Pons (tissue), 1 donor: ENCODE data around the gene PARD6A.

Source experiments
- DNase-seq: peaks from one replicate; pipeline ENCODE4 v3.0.0-alpha.2; 2016; ENCODE audit warnings: low spot score

Gene PARD6A, protein sequence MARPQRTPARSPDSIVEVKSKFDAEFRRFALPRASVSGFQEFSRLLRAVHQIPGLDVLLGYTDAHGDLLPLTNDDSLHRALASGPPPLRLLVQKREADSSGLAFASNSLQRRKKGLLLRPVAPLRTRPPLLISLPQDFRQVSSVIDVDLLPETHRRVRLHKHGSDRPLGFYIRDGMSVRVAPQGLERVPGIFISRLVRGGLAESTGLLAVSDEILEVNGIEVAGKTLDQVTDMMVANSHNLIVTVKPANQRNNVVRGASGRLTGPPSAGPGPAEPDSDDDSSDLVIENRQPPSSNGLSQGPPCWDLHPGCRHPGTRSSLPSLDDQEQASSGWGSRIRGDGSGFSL

DNA sequence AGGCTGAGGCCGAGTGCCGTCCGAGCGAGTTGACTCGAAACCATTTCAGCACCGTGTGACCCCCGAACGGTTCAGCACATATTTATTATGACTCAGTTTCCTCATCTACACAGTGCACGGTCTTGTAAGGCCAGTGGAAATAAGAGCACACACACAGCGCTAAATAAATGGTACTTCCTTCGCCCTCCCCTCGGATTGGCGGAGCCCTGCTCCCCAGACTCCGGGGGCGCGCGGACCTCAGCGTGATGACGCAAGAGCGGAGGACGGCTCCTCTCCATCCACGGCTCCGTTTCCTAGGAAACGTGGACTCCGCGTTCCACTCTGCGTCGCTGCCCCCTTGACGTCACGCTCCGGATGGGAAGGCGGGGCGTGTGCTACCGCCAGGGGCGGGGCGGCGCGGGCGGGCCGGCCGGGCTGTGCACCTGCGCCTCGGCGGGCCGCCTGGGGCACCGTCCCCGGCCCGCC is at the start of gene PARD6A:
Gene PARD6A (plus strand): TSS at position 397 of the 465 bp plus-strand sequence. CDS start 79 bp downstream, outside the sequence.
- DNase-seq: peak; percentile 96

GRCh38 chr16:67613808-67614207 is 47.0 kb upstream of the PARD6A start:
- DNase-seq: no peak

- no peak for DNase-seq
These were observed 32.5 kb upstream of the PARD6A start for GRCh38 chr16:67628216-67628615.

- peak; percentile 24 for DNase-seq
These were observed 28.2 kb upstream of the PARD6A start for GRCh38 chr16:67632415-67633172.

GRCh38 chr16:67636713-67637112 is 24.0 kb upstream of the PARD6A start:
- DNase-seq: no peak

- no peak for DNase-seq
These were observed 23.1 kb upstream of the PARD6A start for GRCh38 chr16:67637625-67638024.

- peak; percentile 76 for DNase-seq
These were observed 18.7 kb upstream of the PARD6A start for GRCh38 chr16:67641779-67642708.

DNA sequence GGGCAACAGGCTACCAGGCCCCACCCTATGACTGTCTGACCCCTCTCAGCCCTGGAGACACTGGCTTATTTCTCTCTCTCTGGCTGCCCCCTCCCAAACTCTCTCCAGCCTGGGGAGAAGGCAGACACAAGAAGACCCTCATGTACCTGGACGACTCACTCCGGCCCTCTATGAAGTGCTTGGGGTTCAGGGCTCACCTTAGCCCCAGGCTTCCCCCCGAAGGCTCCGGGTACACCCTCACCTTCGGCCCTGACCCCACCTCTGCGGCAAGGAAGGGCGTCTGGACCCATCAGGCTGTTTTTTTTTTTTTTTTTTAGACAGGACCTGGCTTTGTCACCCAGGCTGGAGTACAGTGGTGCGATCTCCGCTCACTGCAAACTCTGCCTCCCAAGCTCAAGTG is 16.7 kb upstream of the PARD6A start:
- DNase-seq: no peak

DNA sequence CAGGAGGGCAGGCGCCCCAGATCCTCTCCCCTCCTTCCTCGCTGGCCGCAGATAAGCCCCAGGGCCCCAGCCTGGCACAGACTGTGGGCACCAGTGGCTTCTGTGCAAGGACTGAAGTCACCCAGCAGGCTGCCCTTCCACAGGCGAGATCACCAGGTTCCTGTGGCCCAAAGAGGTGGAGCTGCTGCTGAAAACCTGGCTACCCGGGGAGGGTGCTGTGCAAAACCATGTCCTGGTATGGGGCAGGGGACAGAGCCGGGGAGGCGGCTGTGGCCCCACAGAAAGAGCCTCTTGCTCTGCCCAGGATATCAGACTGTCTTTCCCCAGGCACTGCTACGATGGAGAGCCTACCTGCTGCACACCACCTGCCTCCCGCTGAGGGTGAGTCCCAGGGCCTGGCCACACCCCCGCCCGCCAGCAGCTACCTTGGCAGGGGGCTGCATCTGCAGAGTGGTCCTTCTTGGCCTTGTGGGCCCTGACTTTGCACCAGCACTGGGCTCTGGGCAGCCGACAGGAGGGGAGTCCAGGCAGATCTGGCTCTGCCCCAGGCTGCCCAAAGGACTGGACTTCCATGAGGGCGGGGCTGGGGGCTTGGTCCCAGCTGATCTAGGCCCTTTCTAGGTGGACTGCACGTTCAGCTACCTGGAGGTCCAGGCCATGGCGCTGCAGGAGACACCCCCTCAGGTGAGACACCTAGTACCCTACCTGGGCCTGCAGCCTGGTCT is 15.2 kb upstream of the PARD6A start:
- DNase-seq: no peak

DNA sequence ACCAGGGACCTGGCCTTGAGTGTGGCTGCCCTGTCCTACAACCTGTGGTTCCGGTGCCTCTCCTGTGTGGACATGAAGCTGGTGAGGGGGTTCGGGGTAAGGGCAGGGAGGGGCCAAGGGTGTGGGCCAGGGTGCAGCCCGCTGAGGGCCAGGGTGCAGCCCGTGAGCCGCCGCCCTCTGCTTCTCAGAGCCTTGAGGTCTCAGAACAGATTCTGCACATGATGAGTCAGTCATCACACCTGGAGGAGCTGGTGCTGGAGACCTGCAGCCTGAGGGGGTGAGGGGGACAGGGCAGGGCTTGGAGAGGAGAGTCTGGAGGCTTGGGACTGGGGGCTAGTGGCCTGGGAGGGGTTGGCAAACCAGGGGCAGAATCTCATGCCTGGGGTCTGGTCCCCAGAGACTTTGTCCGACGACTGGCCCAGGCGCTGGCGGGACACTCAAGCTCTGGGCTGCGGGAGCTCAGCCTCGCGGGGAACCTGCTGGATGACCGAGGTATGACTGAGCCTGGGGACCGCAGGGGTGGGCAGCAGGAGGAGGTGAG is 13.6 kb upstream of the PARD6A start:
- no peak for DNase-seq

DNA sequence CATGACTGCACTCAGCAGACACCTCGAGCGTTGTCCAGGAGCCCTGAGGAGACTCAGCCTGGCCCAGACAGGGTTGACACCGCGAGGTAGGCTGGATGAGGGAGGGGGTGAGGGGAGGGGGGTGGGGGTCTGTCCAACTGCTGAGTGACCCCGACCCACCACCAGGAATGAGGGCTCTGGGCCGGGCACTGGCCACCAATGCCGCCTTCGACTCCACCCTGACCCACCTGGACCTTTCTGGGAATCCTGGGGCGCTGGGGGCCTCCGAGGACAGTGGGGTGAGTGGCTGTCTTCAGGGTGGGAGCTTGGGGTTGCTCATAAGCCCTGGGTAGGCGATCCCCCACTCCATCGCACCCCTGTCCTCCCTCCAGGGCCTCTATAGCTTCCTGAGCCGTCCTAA is 13.1 kb upstream of the PARD6A start:
- DNase-seq: no peak

DNA sequence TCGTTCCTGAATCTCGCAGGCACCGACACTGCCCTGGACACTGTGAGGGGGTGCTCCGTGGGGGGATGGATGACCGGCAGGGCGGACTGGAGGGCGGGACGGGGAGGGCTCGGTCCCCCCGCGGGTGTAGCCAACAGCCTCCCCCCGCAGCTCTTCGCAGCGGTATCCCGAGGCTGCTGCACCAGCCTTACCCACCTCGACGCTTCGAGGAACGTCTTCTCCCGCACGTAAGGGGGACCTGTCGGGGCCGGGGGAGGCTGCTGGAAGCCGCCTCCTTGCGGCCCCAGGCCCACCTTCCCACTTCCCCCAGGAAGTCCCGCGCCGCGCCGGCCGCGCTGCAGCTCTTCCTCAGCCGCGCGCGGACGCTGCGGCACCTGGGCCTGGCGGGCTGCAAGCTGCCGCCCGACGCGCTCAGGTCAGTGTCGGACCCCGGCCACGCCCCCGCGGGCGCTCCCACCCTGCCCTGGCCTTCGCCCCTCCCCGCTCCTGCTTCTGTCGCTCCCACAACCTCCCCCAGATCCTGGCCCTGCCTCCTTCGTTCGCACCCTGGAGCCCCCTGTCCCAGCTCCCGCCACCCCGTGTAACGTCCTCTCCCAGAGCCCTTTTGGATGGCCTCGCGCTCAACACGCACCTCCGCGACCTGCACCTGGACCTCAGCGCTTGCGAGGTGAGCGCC is 12.5 kb upstream of the PARD6A start:
- no peak for DNase-seq

- DNase-seq: no peak
These were observed 11.9 kb upstream of the PARD6A start for GRCh38 chr16:67648764-67649407.

- DNase-seq: no peak
These were observed 11.2 kb upstream of the PARD6A start for GRCh38 chr16:67649494-67649931.

DNA sequence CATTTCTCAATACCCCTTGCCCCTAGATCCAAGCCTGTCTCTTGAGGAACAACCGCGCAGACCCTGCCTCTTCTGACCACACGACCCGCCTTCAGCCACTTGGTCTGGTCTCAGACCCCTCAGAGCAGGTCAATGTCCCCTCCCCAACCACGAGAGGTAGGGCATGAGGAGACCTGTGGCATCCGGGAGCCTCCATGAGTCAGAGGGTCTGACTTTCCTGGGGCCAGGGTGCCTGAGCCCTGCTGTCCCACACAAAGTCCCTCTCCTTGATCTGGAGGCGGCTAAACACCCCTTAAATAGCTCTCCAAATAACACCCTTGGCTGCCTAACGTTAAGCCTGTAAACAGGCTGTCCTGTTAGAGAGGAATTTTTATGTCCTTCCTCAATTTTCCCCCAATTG is 10.7 kb upstream of the PARD6A start:
- DNase-seq: no peak

DNA sequence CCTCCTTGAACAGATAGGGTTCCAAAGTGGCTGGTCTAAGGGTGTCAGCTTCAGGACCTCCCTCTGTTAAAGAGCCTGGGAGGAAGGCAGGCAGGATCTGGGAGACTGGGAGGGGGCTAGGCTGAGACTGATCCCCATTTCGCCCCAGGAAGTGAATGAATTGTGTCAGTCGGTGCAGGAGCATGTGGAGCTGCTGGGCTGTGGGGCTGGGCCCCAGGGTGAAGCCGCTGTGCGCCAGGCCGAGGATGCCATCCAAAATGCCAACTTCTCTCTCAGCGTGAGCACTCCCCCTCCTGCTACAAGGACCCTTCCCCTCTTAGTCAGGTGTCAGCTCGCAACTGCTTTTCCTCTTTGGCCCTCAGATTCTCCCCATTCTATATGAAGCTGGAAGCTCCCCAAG is 9.7 kb upstream of the PARD6A start:
- DNase-seq: no peak

GRCh38 chr16:67651847-67652246 is 8.9 kb upstream of the PARD6A start:
- no peak for DNase-seq

- DNase-seq: no peak
These were observed 8.1 kb upstream of the PARD6A start for GRCh38 chr16:67652578-67653127.

DNA sequence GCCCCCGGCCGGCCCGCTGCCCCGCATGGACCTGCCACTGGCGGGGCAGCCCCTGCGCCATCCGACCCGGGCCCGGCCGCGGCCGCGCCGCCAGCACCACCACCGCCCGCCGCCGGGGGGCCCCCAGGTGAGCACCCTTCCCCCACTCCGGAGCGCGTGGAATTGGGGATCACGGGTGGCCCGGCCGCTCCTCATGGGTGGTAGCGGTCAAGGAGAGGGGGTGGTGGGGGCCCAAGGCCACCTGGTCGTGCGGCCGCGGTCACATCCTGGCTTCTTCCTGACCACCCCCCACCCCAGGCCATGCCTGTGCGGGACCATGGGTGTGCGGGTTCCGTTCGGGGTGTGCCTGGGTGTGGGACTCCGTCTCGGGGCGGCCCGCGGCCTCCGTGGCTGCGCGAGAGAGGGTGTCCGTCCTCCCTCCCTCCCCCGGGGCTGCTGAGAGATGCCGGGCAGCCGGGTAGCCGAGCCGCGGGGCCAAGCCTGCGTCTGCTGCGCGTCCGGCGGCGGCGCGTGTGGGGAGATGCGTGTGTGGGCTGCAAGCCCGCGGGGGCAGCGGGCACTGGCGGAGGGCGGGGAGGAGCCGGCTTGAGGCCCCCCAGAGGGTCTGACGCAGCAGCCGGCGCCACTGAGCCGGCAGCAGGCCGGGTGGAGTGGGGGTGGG is 7.5 kb upstream of the PARD6A start:
- DNase-seq: no peak
